NB4 (cell line): Measurements from ENCODE around the gene PPP2R5D.

Experiments
- MYC ChIP-seq: IDR thresholded peaks from 2 replicates; pipeline ENCODE4 v1.6.1; 2011; ENCODE audit warnings: low read depth, low read length
- POLR2A ChIP-seq: IDR thresholded peaks from 2 replicates; pipeline ENCODE4 v1.6.1; 2011; ENCODE audit warnings: mild to moderate bottlenecking; ENCODE audit not compliant: insufficient read length; ENCODE audit errors: extremely low read depth
- TF ChIP-seq, protein P1 (sequence below): IDR thresholded peaks from one replicate; pipeline ENCODE4 v1.5.1; 2012; ENCODE audit warnings: low read depth, low read length
- TF ChIP-seq, protein P2 (sequence below): IDR thresholded peaks from 2 replicates; pipeline ENCODE4 v1.6.1; 2011; ENCODE audit warnings: low read depth, low read length

DNA sequence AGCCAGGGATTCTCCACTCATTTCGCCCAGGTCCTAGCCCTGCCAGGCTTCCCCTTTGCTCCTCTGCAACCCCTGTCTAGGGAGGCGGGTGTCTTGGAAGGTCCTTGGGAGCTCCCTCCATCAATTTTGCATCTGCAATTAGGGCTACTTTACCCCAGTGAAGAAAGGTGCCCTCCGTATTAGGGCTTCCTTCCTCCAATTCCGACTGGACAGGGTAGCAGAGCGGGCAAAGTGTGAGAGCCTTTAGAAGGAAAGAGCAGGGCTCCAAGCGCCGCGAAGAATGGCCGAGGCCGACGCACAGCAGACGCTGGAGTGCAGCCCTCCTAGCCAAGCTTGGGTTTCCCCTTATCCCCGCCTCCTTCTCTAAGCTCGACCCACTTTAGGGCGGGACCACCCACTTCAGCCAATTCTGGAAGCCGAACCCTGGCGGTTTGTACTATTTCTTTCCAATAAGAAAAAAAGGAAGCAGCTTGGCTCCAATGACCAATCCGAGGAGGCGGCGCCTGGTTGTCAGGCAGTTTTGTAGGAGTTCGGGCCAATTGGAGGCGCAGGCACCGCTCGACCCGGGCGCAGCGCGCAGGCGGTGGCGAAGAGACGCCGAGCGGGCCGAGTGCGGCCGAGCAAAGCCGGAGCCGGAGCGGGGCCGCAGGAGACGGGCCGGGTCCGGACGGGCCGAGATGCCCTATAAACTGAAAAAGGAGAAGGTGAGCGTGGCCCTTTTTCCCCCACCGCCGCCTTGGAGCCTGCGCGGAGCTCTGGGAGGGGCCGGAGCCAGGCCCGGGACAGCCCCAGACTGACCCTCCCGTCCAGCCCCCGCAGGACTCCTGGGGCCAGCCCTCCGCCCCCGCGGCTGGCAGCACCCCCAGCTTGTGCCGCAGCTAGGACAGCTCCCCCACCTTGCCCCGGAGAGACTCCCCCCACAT is at the start of gene PPP2R5D:
- TF ChIP-seq, protein P1, sequence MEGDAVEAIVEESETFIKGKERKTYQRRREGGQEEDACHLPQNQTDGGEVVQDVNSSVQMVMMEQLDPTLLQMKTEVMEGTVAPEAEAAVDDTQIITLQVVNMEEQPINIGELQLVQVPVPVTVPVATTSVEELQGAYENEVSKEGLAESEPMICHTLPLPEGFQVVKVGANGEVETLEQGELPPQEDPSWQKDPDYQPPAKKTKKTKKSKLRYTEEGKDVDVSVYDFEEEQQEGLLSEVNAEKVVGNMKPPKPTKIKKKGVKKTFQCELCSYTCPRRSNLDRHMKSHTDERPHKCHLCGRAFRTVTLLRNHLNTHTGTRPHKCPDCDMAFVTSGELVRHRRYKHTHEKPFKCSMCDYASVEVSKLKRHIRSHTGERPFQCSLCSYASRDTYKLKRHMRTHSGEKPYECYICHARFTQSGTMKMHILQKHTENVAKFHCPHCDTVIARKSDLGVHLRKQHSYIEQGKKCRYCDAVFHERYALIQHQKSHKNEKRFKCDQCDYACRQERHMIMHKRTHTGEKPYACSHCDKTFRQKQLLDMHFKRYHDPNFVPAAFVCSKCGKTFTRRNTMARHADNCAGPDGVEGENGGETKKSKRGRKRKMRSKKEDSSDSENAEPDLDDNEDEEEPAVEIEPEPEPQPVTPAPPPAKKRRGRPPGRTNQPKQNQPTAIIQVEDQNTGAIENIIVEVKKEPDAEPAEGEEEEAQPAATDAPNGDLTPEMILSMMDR: no peak
- TF ChIP-seq POLR2A (peak; percentile 93), MYC (peak; percentile 20; the same call in 1 of the 2 replicates)
- TF ChIP-seq, protein P2, sequence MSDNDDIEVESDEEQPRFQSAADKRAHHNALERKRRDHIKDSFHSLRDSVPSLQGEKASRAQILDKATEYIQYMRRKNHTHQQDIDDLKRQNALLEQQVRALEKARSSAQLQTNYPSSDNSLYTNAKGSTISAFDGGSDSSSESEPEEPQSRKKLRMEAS: no peak
